OCI-LY3 (cell line): ENCODE measurements around the gene MKNK2.

Source experiments
- H2AFZ ChIP-seq: fragments of 200-600, 300-600 bp; shearing (Covaris generic); 2 replicates; pipeline ENCODE4 v1.6.0; 2014; ENCODE audit warnings: antibody characterized with exemption, low read depth, low read length
- H3K27ac ChIP-seq: fragments of 200-600, 300-600 bp; sonication (generic); 2 replicates; pipeline ENCODE4 v1.5.1; 2014; ENCODE audit warnings: mild to moderate bottlenecking, low read length, moderate library complexity, mixed read lengths
- H3K27me3 ChIP-seq: fragments of 200-600, 300-600 bp; sonication (generic); 2 replicates; pipeline ENCODE4 v1.6.1; 2014; ENCODE audit warnings: low read depth, low read length, mixed read lengths
- H3K36me3 ChIP-seq: fragments of 200-600, 300-600 bp; sonication (generic); replicated peaks from 2 replicates; pipeline ENCODE3; 2014; ENCODE audit warnings: low read depth, low read length, mixed read lengths
- H3K4me1 ChIP-seq: fragments of 300-600, 200-600 bp; sonication (generic); 2 replicates; pipeline ENCODE4 v1.6.1; 2014; ENCODE audit warnings: low read length, mixed read lengths
- H3K4me2 ChIP-seq: fragments of 200-600, 300-600 bp; sonication (generic); 2 replicates; pipeline ENCODE4 v1.6.1; 2014; ENCODE audit warnings: low read length, mixed read lengths
- H3K4me3 ChIP-seq: fragments of 300-600, 200-600 bp; sonication (generic); 2 replicates; pipeline ENCODE4 v1.5.1; 2014; ENCODE audit warnings: antibody characterized with exemption, mild to moderate bottlenecking, low read length, moderate library complexity
- H3K79me2 ChIP-seq: fragments of 300-600, 200-600 bp; shearing (Covaris generic); 2 replicates; pipeline ENCODE4 v1.6.1; 2014; ENCODE audit warnings: mild to moderate bottlenecking, low read length, mixed read lengths
- H3K9ac ChIP-seq: fragments of 300-600, 200-600 bp; shearing (Covaris generic); 2 replicates; pipeline ENCODE4 v1.6.0; 2014; ENCODE audit warnings: mild to moderate bottlenecking, low read length, moderate library complexity
- H3K9me3 ChIP-seq: fragments of 200-600, 300-600 bp; shearing (Covaris generic); 2 replicates; pipeline ENCODE4 v1.6.1; 2014; ENCODE audit warnings: low read length, mixed read lengths; ENCODE audit not compliant: insufficient read depth
- H4K20me1 ChIP-seq: fragments of 200-600, 300-600 bp; sonication (generic); 2 replicates; pipeline ENCODE4 v1.6.1; 2016; ENCODE audit warnings: low read length, mixed read lengths; ENCODE audit not compliant: insufficient read depth
- CTCF ChIP-seq: fragments of 200-600, 300-600 bp; sonication (generic); IDR thresholded peaks from 2 replicates; pipeline ENCODE4 v1.5.1; 2014; ENCODE audit warnings: antibody characterized with exemption, low read length, low read depth
- EZH2phosphoT487 ChIP-seq: fragments of 200-600 bp; shearing (Covaris generic); IDR thresholded peaks from 2 replicates; pipeline ENCODE4 v1.6.1; 2018; ENCODE audit warnings: antibody characterized with exemption, mixed run types, low read depth

Gene MKNK2

GRCh38 chr19:2080336-2080988 is 29.4 kb upstream of the MKNK2 start:
- no peaks in the 10 kb centered on the region for H3K27me3 ChIP-seq
- H3K4me2 ChIP-seq: no peak overlapping the region
- no peak overlapping the region for H2AFZ ChIP-seq
- no peak overlapping the region for H3K4me3 ChIP-seq
- H4K20me1 ChIP-seq: peaks cover 53% of the 10 kb centered on the region
- H3K9me3 ChIP-seq: no peaks in the 10 kb centered on the region
- no peak overlapping the region for H3K27ac ChIP-seq
- peaks cover 36% of the 10 kb centered on the region for H3K4me1 ChIP-seq
- peaks cover 82% of the 10 kb centered on the region for H3K79me2 ChIP-seq
- peaks cover 70% of the 10 kb centered on the region for H3K36me3 ChIP-seq
- TF ChIP-seq CTCF (no peak), EZH2phosphoT487 (no peak)
- H3K9ac ChIP-seq: no peak overlapping the region

- H3K79me2 ChIP-seq: peaks cover 84% of the 10 kb centered on the region
- H4K20me1 ChIP-seq: peaks cover 55% of the 10 kb centered on the region
- H3K36me3 ChIP-seq: peaks cover 76% of the 10 kb centered on the region
- no peak overlapping the region for H3K9ac ChIP-seq
- H3K4me1 ChIP-seq: peaks cover 38% of the 10 kb centered on the region
- H3K4me2 ChIP-seq: no peak overlapping the region
- no peak overlapping the region for H2AFZ ChIP-seq
- no peak overlapping the region for H3K27ac ChIP-seq
- no peak overlapping the region for H3K4me3 ChIP-seq
- no peaks in the 10 kb centered on the region for H3K9me3 ChIP-seq
- no peak for TF ChIP-seq EZH2phosphoT487
- no peak for TF ChIP-seq CTCF
- no peaks in the 10 kb centered on the region for H3K27me3 ChIP-seq
Observed at GRCh38 chr19:2079865-2080301, 28.8 kb upstream of the MKNK2 start.

GRCh38 chr19:2079076-2079864 is 28.2 kb upstream of the MKNK2 start:
- H3K9me3 ChIP-seq: no peaks in the 10 kb centered on the region
- H3K4me3 ChIP-seq: no peak overlapping the region
- peaks cover 78% of the 10 kb centered on the region for H3K36me3 ChIP-seq
- H2AFZ ChIP-seq: no peak overlapping the region
- H3K27me3 ChIP-seq: no peaks in the 10 kb centered on the region
- peaks cover 55% of the 10 kb centered on the region for H4K20me1 ChIP-seq
- H3K9ac ChIP-seq: no peak overlapping the region
- H3K4me1 ChIP-seq: peaks cover 40% of the 10 kb centered on the region
- H3K27ac ChIP-seq: no peak overlapping the region
- TF ChIP-seq EZH2phosphoT487 (no peak), CTCF (no peak)
- no peak overlapping the region for H3K4me2 ChIP-seq
- H3K79me2 ChIP-seq: peaks cover 78% of the 10 kb centered on the region

- Histone ChIP-seq H3K79me2 (peaks cover 70% of the 10 kb centered on the region), H2AFZ (no peak overlapping the region), H3K27me3 (no peaks in the 10 kb centered on the region), H3K27ac (no peak overlapping the region), H4K20me1 (peaks cover 55% of the 10 kb centered on the region), H3K4me2 (no peak overlapping the region), H3K9ac (no peak overlapping the region), H3K9me3 (no peaks in the 10 kb centered on the region), H3K36me3 (peaks cover 78% of the 10 kb centered on the region), H3K4me1 (peaks cover 31% of the 10 kb centered on the region), H3K4me3 (no peak overlapping the region)
- TF ChIP-seq EZH2phosphoT487 (no peak), CTCF (no peak)
Observed at GRCh38 chr19:2077833-2078619, 27.0 kb upstream of the MKNK2 start.
